Transverse colon (tissue), 4 donors: Measurements from ENCODE around the gene CHERP.
"Not testable (repeated sequence)": the region's sequence is repeated elsewhere in the genome, so short reads cannot be mapped to it uniquely, and the experiment has no call there.

ENCODE experiments used
- EP300 ChIP-seq: sonication (generic); formaldehyde crosslinking; IDR thresholded peaks from one replicate; pipeline ENCODE4 v1.6.1; 2017; ENCODE audit warnings: antibody characterized with exemption, low read depth
- POLR2A ChIP-seq: fragments of 450-650 bp; IDR thresholded peaks from one replicate; pipeline ENCODE4 v1.6.1; 2016; ENCODE audit warnings: antibody characterized with exemption, mild to moderate bottlenecking, moderate library complexity
- POLR2AphosphoS5 ChIP-seq, 3 donors: sonication (generic); formaldehyde crosslinking; IDR thresholded peaks; one replicate each; pipeline ENCODE4 v1.6.1; 2016; ENCODE audit warnings: antibody characterized with exemption in 3 of 3
- TF ChIP-seq, protein P1 (sequence below), 5 experiments: fragments of 200-600 bp in 3 of 5; fragments of 450-650 bp in 2 of 5; sonication (generic) in 3 of 5; IDR thresholded peaks; 1 replicate in 2 of 5; 2 replicates in 3 of 5; pipeline ENCODE4 v1.5.1; 2016 to 2017; ENCODE audit warnings: antibody characterized with exemption in 5 of 5, inconsistent platforms in 3 of 5, mild to moderate bottlenecking in 2 of 5, moderate library complexity in 1 of 5

GRCh38 chr19:16486476-16486875, 55.8 kb downstream of the CHERP start:
- TF ChIP-seq POLR2A; POLR2AphosphoS5 (IDR thresholded peaks at IDR 0.05); EP300: not testable (repeated sequence)
- TF ChIP-seq, protein P1, sequence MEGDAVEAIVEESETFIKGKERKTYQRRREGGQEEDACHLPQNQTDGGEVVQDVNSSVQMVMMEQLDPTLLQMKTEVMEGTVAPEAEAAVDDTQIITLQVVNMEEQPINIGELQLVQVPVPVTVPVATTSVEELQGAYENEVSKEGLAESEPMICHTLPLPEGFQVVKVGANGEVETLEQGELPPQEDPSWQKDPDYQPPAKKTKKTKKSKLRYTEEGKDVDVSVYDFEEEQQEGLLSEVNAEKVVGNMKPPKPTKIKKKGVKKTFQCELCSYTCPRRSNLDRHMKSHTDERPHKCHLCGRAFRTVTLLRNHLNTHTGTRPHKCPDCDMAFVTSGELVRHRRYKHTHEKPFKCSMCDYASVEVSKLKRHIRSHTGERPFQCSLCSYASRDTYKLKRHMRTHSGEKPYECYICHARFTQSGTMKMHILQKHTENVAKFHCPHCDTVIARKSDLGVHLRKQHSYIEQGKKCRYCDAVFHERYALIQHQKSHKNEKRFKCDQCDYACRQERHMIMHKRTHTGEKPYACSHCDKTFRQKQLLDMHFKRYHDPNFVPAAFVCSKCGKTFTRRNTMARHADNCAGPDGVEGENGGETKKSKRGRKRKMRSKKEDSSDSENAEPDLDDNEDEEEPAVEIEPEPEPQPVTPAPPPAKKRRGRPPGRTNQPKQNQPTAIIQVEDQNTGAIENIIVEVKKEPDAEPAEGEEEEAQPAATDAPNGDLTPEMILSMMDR (IDR thresholded peaks at IDR 0.05): not testable (repeated sequence)
